BJ (cell line): Measurements from ENCODE around the gene MYO5A. TPM values are rescaled to one million over a fixed set of nuclear protein-coding genes. Genes with fewer than 3 reads are reported as not detected.

Source experiments
- CTCF ChIA-PET: fragments of 350-600 bp; formaldehyde crosslinking; extraction: SDS; loops from one replicate; lab custom pipeline; 2021; ENCODE audit warnings: antibody characterized with exemption, inconsistent platforms; lab: Yijun Ruan, JAX
- POLR2A ChIA-PET: fragments of 300-600 bp; sonication (Branson Sonifier 250); formaldehyde crosslinking; extraction: SDS; loops from one replicate; lab custom pipeline; 2021; ENCODE audit warnings: antibody characterized with exemption; lab: Charles Lee
- DNase-seq: peaks from one replicate; pipeline ENCODE4 v3.0.0-alpha.2; 2011; ENCODE audit warnings: low read depth
- H3K27me3 ChIP-seq: 2 replicates; pipeline ENCODE4 v1.6.0; 2011; ENCODE audit warnings: low read length; ENCODE audit not compliant: control insufficient read depth, insufficient read depth
- H3K36me3 ChIP-seq: 2 replicates; pipeline ENCODE4 v1.5.1; 2011; ENCODE audit warnings: low read length; ENCODE audit not compliant: control insufficient read depth, insufficient read depth
- H3K4me3 ChIP-seq: 2 replicates; pipeline ENCODE4 v1.5.1; 2011; ENCODE audit warnings: low read depth, mild to moderate bottlenecking, control low read depth, low read length
- CTCF ChIP-seq: IDR thresholded peaks from 2 replicates; pipeline ENCODE4 v1.5.1; 2011; ENCODE audit warnings: low read depth, mild to moderate bottlenecking, control low read depth, inconsistent platforms, low read length, moderate library complexity; ENCODE audit not compliant: insufficient read depth
- polyA plus RNA-seq: library from polyadenylated mRNA; depleted of rRNA; stranded (reverse); fragments of >200 nt; gene quantifications from 2 replicates; pipeline ENCODE4 v1.2.3, GENCODE V29; 2011

Gene MYO5A
- polyA plus RNA-seq, 1 experiment: 38.3 TPM

- H3K36me3 ChIP-seq: no peaks in the 10 kb centered on the region
- H3K27me3 ChIP-seq: no peaks in the 10 kb centered on the region
- DNase-seq: no peak
- ChIA-PET POLR2A (no interaction called here), CTCF (no interaction called here)
- no peak for TF ChIP-seq CTCF
- H3K4me3 ChIP-seq: no peak overlapping the region
Measured at GRCh38 chr15:52437646-52438045, 91.0 kb downstream of the MYO5A start.

DNA sequence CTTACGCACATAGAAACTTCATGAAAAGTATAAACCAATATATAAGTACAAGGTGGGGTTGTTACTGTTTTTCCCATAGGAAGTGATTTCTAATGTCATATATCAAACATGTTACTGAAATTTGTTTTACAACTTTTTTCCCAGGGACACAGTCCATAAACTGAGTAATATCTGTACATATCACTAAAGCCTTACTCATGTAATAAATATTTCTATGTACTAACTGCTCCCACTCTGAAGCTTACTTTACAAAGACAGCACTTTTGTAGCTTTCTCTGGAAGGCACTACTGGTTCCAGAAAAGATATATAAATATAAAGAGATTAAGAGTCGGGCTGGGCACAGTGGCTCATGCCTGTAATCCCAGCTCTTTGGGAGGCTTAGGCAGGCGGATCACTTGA lies 91.7 kb downstream of the MYO5A start:
- ChIA-PET POLR2A (no interaction called here), CTCF (no interaction called here)
- no peak for DNase-seq
- Histone ChIP-seq H3K27me3 (no peaks in the 10 kb centered on the region), H3K36me3 (no peaks in the 10 kb centered on the region; the same call in 1 of the 2 replicates), H3K4me3 (no peak overlapping the region)
- no peak for TF ChIP-seq CTCF

DNA sequence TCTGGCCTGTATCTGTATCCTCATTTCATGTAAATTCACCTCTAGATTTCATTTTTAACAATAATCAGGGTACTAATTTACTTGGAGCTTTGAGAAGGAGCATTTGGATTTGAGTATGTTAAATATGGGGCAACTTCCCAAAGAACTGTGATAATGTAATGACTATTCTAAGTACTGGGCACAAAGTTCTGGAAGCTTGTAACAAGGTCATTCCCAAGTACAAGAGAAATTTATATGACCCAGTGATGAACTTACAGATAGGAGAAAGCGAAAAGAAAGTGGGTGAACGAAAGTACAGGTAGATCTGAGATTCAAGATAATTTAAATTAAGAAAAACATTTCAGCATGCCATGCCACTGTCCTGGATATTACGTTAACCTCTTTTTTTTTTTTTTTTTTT lies 93.8 kb downstream of the MYO5A start:
- CTCF ChIA-PET: no interaction called here
- DNase-seq: no peak
- H3K4me3 ChIP-seq: no peak overlapping the region
- no peaks in the 10 kb centered on the region for H3K27me3 ChIP-seq
- POLR2A ChIA-PET: no interaction called here
- H3K36me3 ChIP-seq: no peaks in the 10 kb centered on the region; the same call in 1 of the 2 replicates
- TF ChIP-seq CTCF: no peak

DNA sequence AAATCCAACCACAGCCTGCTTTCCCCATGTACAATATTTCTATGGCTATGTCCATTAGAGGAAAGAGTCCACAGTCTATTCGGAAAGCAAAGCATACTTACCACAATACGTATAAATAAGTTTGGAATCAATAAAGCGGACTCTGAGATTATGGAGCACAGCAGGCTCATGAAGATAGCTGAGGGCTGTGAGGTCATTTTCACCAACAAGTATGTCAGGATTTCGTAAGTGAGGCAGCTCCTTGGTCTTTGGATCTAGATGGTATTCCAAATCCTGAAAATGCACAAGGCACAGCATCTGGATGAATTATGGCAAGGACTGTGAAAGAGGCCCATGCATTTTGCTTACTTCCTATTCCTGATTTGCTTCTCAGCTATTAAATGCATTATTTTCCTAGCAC lies 100.4 kb downstream of the MYO5A start:
- no peak overlapping the region for H3K4me3 ChIP-seq
- TF ChIP-seq CTCF: no peak
- no peaks in the 10 kb centered on the region for H3K27me3 ChIP-seq
- DNase-seq: no peak
- ChIA-PET CTCF (no interaction called here), POLR2A (no interaction called here)
- H3K36me3 ChIP-seq: no peaks in the 10 kb centered on the region; the same call in 1 of the 2 replicates

DNA sequence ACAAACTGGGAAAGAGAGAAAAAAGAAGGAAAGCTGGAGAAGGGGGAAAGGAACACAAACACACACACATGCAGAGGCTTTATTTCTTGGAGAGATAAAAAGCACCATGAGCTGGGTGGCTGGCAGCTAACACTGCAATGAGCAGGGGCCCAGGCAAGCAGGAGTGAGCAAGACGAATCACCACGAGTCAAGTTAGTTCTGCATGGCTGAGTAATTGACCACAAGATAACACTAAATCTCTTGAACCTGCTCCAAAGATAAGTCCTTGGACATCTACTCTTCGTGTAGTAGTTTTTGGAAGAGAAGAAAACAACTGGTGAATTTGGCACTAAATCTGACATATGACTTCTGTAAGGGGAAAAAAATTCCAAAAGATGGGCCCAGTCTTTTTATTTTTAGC lies 100.9 kb downstream of the MYO5A start:
- POLR2A ChIA-PET: no interaction called here
- CTCF ChIA-PET: interaction anchor here (0.7 kb wide), 1 partner anchor 14 kb away, joined by 3 read pairs; no protein-coding TSS in a partner anchor
- H3K36me3 ChIP-seq: no peaks in the 10 kb centered on the region; the same call in 1 of the 2 replicates
- H3K27me3 ChIP-seq: no peaks in the 10 kb centered on the region
- H3K4me3 ChIP-seq: no peak overlapping the region
- no peak for TF ChIP-seq CTCF
- no peak for DNase-seq
